ENCODE results near the gene ZYG11A. TPM values are rescaled to one million over a fixed set of nuclear protein-coding genes. Genes with fewer than 3 reads are reported as not detected.

Gene ZYG11A
- total RNA-seq, 4 donors from 2014 or later: not detected

GRCh38 chr1:52928015-52928404, 85.5 kb downstream of the ZYG11A start:
- Histone ChIP-seq H3K36me3 (no peaks in the 10 kb centered on the region), H3K27me3 (no peaks in the 10 kb centered on the region), H3K4me3 (peak overlapping the region; percentile 48 to 71), H3K9me3 (no peaks in the 10 kb centered on the region), H3K4me1 (peaks cover 0 to 29% (median 0%) of the 10 kb centered on the region in 3 donors), H3K27ac (peak overlapping the region in 3 of 4 donors; percentile 83 to 88 (median 86))
- TF ChIP-seq, protein P1, sequence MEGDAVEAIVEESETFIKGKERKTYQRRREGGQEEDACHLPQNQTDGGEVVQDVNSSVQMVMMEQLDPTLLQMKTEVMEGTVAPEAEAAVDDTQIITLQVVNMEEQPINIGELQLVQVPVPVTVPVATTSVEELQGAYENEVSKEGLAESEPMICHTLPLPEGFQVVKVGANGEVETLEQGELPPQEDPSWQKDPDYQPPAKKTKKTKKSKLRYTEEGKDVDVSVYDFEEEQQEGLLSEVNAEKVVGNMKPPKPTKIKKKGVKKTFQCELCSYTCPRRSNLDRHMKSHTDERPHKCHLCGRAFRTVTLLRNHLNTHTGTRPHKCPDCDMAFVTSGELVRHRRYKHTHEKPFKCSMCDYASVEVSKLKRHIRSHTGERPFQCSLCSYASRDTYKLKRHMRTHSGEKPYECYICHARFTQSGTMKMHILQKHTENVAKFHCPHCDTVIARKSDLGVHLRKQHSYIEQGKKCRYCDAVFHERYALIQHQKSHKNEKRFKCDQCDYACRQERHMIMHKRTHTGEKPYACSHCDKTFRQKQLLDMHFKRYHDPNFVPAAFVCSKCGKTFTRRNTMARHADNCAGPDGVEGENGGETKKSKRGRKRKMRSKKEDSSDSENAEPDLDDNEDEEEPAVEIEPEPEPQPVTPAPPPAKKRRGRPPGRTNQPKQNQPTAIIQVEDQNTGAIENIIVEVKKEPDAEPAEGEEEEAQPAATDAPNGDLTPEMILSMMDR (IDR thresholded peaks at IDR 0.05): no peak
- TF ChIP-seq POLR2A (IDR thresholded peaks at IDR 0.05): no peak
- no peak for TF ChIP-seq EP300 (IDR thresholded peaks at IDR 0.05)
- TF ChIP-seq POLR2AphosphoS5 (IDR thresholded peaks at IDR 0.05): no peak
- 0 to 6% methylated on average over 6 to 8 of the region's 15 CpGs for WGBS, 2 donors (ENCODE audit: low coverage in 1 of 2)
- ATAC-seq: no peak

DNA sequence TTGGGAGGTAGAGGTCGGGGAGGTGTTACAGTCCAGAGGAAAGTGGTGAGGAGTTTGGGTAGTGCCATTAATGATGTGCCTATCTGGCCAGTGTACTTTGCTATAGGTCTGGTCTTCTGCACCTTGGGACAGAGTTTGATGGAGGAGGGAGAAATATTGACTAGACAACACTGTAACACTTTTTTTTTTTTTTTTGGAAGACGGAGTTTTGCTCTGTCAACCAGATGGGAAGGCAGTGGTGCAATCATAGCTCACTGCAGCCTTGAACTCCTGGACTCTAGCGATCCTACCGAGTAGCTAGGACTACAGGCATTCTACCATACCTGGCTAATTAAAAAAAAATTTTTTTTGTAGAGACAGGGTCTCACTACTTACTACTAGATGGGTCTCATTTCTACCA, 86.5 kb downstream of the ZYG11A start:
- 93 to 100% methylated on average over 1 to 4 of the region's 4 CpGs for WGBS, 2 donors (ENCODE audit: low coverage in 1 of 2)

GRCh38 chr1:52937433-52938182, 95.0 kb downstream of the ZYG11A start:
- Histone ChIP-seq H3K27me3 (no peaks in the 10 kb centered on the region), H3K4me1 (no peaks in the 10 kb centered on the region), H3K4me3 (no peak overlapping the region), H3K27ac (no peak overlapping the region), H3K9me3 (no peaks in the 10 kb centered on the region), H3K36me3 (peaks cover 0 to 9% of the 10 kb centered on the region in 2 donors)
- 79 to 89% methylated on average over 2 to 3 of the region's 3 CpGs for WGBS, 2 donors (ENCODE audit: low coverage in 1 of 2)
- ATAC-seq: no peak
- TF ChIP-seq, protein P1 (IDR thresholded peaks at IDR 0.05): no peak
- no peak for TF ChIP-seq EP300 (IDR thresholded peaks at IDR 0.05)
- no peak for TF ChIP-seq POLR2AphosphoS5 (IDR thresholded peaks at IDR 0.05)
- no peak for TF ChIP-seq POLR2A (IDR thresholded peaks at IDR 0.05)

More for the DNA sequence above, 86.5 kb downstream of the ZYG11A start:
- TF ChIP-seq POLR2A (IDR thresholded peaks at IDR 0.05) (no peak), EP300 (IDR thresholded peaks at IDR 0.05) (no peak), POLR2AphosphoS5 (IDR thresholded peaks at IDR 0.05) (no peak)
- TF ChIP-seq, protein P1 (IDR thresholded peaks at IDR 0.05): no peak
- H3K27me3 ChIP-seq: no peaks in the 10 kb centered on the region
- ATAC-seq: no peak
- no peak overlapping the region for H3K4me3 ChIP-seq
- H3K27ac ChIP-seq: no peak overlapping the region
- no peaks in the 10 kb centered on the region for H3K9me3 ChIP-seq
- peaks cover 0 to 29% (median 0%) of the 10 kb centered on the region in 3 donors for H3K4me1 ChIP-seq
- H3K36me3 ChIP-seq: no peaks in the 10 kb centered on the region

DNA sequence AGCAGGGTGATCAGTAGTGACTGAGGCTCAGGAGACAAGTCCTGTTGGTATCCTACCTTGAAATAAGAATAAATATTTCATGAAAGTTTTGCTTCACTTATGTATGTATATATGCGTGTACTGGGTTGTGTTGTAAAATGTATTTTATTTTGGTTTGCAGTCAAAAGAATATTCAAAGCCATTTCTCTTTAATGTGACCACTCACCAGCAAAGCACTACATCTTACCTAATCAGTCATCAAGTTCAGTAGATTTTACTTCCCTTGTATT, 95.6 kb downstream of the ZYG11A start:
- peaks cover 0 to 14% of the 10 kb centered on the region in 2 donors for H3K36me3 ChIP-seq
- H3K9me3 ChIP-seq: no peaks in the 10 kb centered on the region
- H3K27me3 ChIP-seq: no peaks in the 10 kb centered on the region
- ATAC-seq: no peak
- H3K4me1 ChIP-seq: no peaks in the 10 kb centered on the region
- TF ChIP-seq POLR2AphosphoS5 (IDR thresholded peaks at IDR 0.05) (no peak), EP300 (IDR thresholded peaks at IDR 0.05) (no peak), POLR2A (IDR thresholded peaks at IDR 0.05) (no peak)
- TF ChIP-seq, protein P1 (IDR thresholded peaks at IDR 0.05): no peak
- no peak overlapping the region for H3K27ac ChIP-seq
- H3K4me3 ChIP-seq: no peak overlapping the region
- 100% methylated on average over 1 of the region's 1 CpG for WGBS, 2 donors (ENCODE audit: low coverage in 1 of 2)

GRCh38 chr1:52943876-52944416, 101.4 kb downstream of the ZYG11A start:
- Histone ChIP-seq H3K27ac (no peak overlapping the region), H3K36me3 (peaks cover 0 to 26% of the 10 kb centered on the region in 2 donors), H3K4me1 (peaks cover 0 to 5% (median 0%) of the 10 kb centered on the region in 3 donors), H3K27me3 (no peaks in the 10 kb centered on the region), H3K4me3 (no peak overlapping the region), H3K9me3 (no peaks in the 10 kb centered on the region)
- TF ChIP-seq POLR2A (IDR thresholded peaks at IDR 0.05): no peak
- TF ChIP-seq, protein P1 (IDR thresholded peaks at IDR 0.05): no peak
- no peak for TF ChIP-seq POLR2AphosphoS5 (IDR thresholded peaks at IDR 0.05)
- no peak for TF ChIP-seq EP300 (IDR thresholded peaks at IDR 0.05)
- WGBS, 2 donors (ENCODE audit: low coverage in 1 of 2): 40 to 47% methylated on average over 2 of the region's 3 CpGs
- no peak for ATAC-seq
